Endothelial cell of umbilical vein (primary cell): ENCODE measurements around the gene LRRC17. TPM values are rescaled to one million over a fixed set of nuclear protein-coding genes. Genes with fewer than 3 reads are reported as not detected.

ENCODE experiments used
- BruUV-seq: library from RNA; stranded (reverse); fragments of 400-500 nt; replicated peaks from 2 replicates; lab custom pipeline; 2021; lab: Mats Ljungman, UMichigan
- CTCF ChIA-PET: fragments of 300-600, 350-600 bp; sonication (Branson Sonifier 250); formaldehyde crosslinking; loops from one replicate; lab custom pipeline; 2021; ENCODE audit warnings: antibody characterized with exemption, inconsistent platforms; lab: Charles Lee
- POLR2A ChIA-PET: fragments of 300-600, 350-600 bp; sonication (Branson Sonifier 250); formaldehyde crosslinking; loops from one replicate; lab custom pipeline; 2021; ENCODE audit warnings: antibody characterized with exemption, inconsistent platforms; lab: Charles Lee
- DNase-seq: peaks from one replicate; pipeline ENCODE4 v3.0.0-alpha.2; 2011; ENCODE audit warnings: low read depth, low spot score
- FAIRE-seq: peaks from 2 replicates; lab custom pipeline; 2011; peaks lifted over from hg19 to GRCh38; lab: Jason Lieb, UNC
- H2AFZ ChIP-seq: 2 replicates; pipeline ENCODE4 v1.6.0; 2012; ENCODE audit warnings: low read depth, low read length, control low read depth, inconsistent platforms
- H3K27ac ChIP-seq: 2 replicates; pipeline ENCODE4 v1.5.1; 2011; ENCODE audit warnings: low read depth, mild to moderate bottlenecking, control low read depth, low read length, moderate library complexity; ENCODE audit not compliant: insufficient read depth
- H3K27me3 ChIP-seq, 2 experiments: 2 replicates each; pipeline versions ENCODE4 v1.6.0 to v1.6.1; 2011; ENCODE audit warnings: low read length in 2 of 2, mixed read lengths in 1 of 2; ENCODE audit not compliant: control insufficient read depth in 2 of 2, insufficient read depth in 2 of 2
- H3K36me3 ChIP-seq, 2 experiments: 2 replicates in 1 of 2; 3 replicates in 1 of 2; pipeline ENCODE4 v1.5.1; 2011; ENCODE audit warnings: low read length in 2 of 2, mild to moderate bottlenecking in 1 of 2, moderate library complexity in 1 of 2; ENCODE audit not compliant: control insufficient read depth in 2 of 2, insufficient read depth in 2 of 2; ENCODE audit errors: extremely low read depth in 1 of 2
- H3K4me1 ChIP-seq: 3 replicates; pipeline ENCODE4 v1.5.1; 2011; ENCODE audit warnings: mild to moderate bottlenecking, low read length; ENCODE audit not compliant: control insufficient read depth, insufficient read depth; ENCODE audit errors: extremely low read depth
- H3K4me2 ChIP-seq: 2 replicates; pipeline ENCODE4 v1.6.1; 2011; ENCODE audit warnings: low read length, control low read depth, mixed read lengths; ENCODE audit not compliant: insufficient read depth
- H3K4me3 ChIP-seq, 3 experiments: fragments of 200-600 bp in 1 of 3; sonication (generic), shearing (Covaris generic) in 1 of 3; replicated peaks in 1 of 3; 2 replicates each; pipeline ENCODE4 v1.5.1; 2011 to 2016; ENCODE audit warnings: control low read depth in 3 of 3, low read length in 3 of 3, mild to moderate bottlenecking in 2 of 3, inconsistent platforms in 1 of 3, low read depth in 1 of 3, moderate library complexity in 1 of 3; ENCODE audit not compliant: insufficient read depth in 1 of 3
- H3K79me2 ChIP-seq: 2 replicates; pipeline ENCODE4 v1.6.0; 2012; ENCODE audit warnings: low read length, inconsistent platforms; ENCODE audit not compliant: control insufficient read depth, insufficient read depth
- H3K9ac ChIP-seq: replicated peaks from 2 replicates; pipeline ENCODE3; 2011; ENCODE audit warnings: low read length, control low read depth; ENCODE audit not compliant: insufficient read depth; ENCODE audit errors: extremely low read depth
- H3K9me1 ChIP-seq: replicated peaks from 3 replicates; pipeline ENCODE4 v1.6.0; 2011; ENCODE audit warnings: mild to moderate bottlenecking, low read length; ENCODE audit not compliant: control insufficient read depth, insufficient read depth; ENCODE audit errors: extremely low read depth
- H3K9me3 ChIP-seq: replicated peaks from 2 replicates; pipeline ENCODE4 v1.5.1; 2012; ENCODE audit warnings: low read length, inconsistent platforms; ENCODE audit not compliant: control insufficient read depth, insufficient read depth
- H4K20me1 ChIP-seq: replicated peaks from 2 replicates; pipeline ENCODE3; 2011; ENCODE audit warnings: mild to moderate bottlenecking, low read length; ENCODE audit not compliant: control insufficient read depth, insufficient read depth; ENCODE audit errors: extremely low read depth
- EZH2 ChIP-seq: IDR thresholded peaks from 2 replicates; pipeline ENCODE4 v1.6.1; 2012; ENCODE audit warnings: borderline replicate concordance, low read depth, mild to moderate bottlenecking, moderate library complexity, low read length, inconsistent platforms; ENCODE audit not compliant: severe bottlenecking
- FOS ChIP-seq: IDR thresholded peaks from 2 replicates; pipeline ENCODE4 v1.6.1; 2011; ENCODE audit warnings: mild to moderate bottlenecking, low read length, moderate library complexity, borderline replicate concordance; ENCODE audit not compliant: insufficient read depth
- GATA2 ChIP-seq: IDR thresholded peaks from 2 replicates; pipeline ENCODE4 v1.7.0; 2011; ENCODE audit warnings: low read depth, mild to moderate bottlenecking, moderate library complexity, mixed read lengths, low read length; ENCODE audit not compliant: insufficient read length, insufficient read depth
- JUN ChIP-seq: IDR thresholded peaks from 2 replicates; pipeline ENCODE4 v1.6.1; 2011; ENCODE audit warnings: borderline replicate concordance, low read depth; ENCODE audit not compliant: insufficient read length, insufficient read depth
- MYC ChIP-seq: IDR thresholded peaks from one replicate; pipeline ENCODE4 v1.6.1; 2011; ENCODE audit warnings: mild to moderate bottlenecking, low read depth, low read length
- POLR2A ChIP-seq: IDR thresholded peaks from 2 replicates; pipeline ENCODE4 v1.6.1; 2012; ENCODE audit warnings: low read depth, mild to moderate bottlenecking, control low read depth, low read length
- POLR2AphosphoS5 ChIP-seq: IDR thresholded peaks from 2 replicates; pipeline ENCODE4 v1.6.1; 2012; ENCODE audit warnings: low read depth, mild to moderate bottlenecking, control low read depth, low read length, moderate library complexity; ENCODE audit not compliant: insufficient read depth
- dilution Hi-C: fragments of 300-500 bp; cut with MboI; formaldehyde crosslinking; loops from one replicate; pipeline ENCODE4 v1.15.0; 2019; ENCODE audit warnings: low sequenced_read_pairs; ENCODE audit not compliant: extremely low pct_ligation_motif_present
- intact Hi-C: fragments of 100-400 bp; cut with micrococcal nuclease; formaldehyde crosslinking; loops from one replicate; pipeline ENCODE4 v1.10.0; 2022
- polyA plus RNA-seq, 4 experiments: library from polyadenylated mRNA; depleted of rRNA in 3 of 4; stranded (reverse) in 3 of 4; unstranded in 1 of 4; fragments of >200 nt; gene quantifications; 2 replicates each; pipeline versions ENCODE4 v1.2.1 to v1.2.3, GENCODE V29; 2011 to 2012; ENCODE audit warnings: missing spikeins in 1 of 4
- total RNA-seq: library from RNA; stranded (reverse); gene quantifications from 2 replicates; pipeline ENCODE4 v1.2.3, GENCODE V29; 2021
- TF ChIP-seq, protein P1 (sequence below): IDR thresholded peaks from 2 replicates; pipeline ENCODE4 v1.6.1; 2011; ENCODE audit not compliant: insufficient read depth, insufficient read length
- TF ChIP-seq, protein P2 (sequence below), 2 donors: IDR thresholded peaks; 1 replicate in 1 of 2; 2 replicates in 1 of 2; pipeline ENCODE4 v1.5.1; 2011; ENCODE audit warnings: low read length in 2 of 2, mild to moderate bottlenecking in 2 of 2, moderate library complexity in 2 of 2, control low read depth in 1 of 2, inconsistent platforms in 1 of 2, low read depth in 1 of 2; ENCODE audit not compliant: insufficient read depth in 1 of 2; ENCODE audit errors: extremely low read depth in 1 of 2

The LRRC17 gene
- total and polyA plus RNA-seq, 2 donors (not counting 3 experiments of a cell fraction or from before 2014, with no cell fraction given), result 22.7 to 33.7 TPM

GRCh38 chr7:102874166-102874829, 38.5 kb upstream of the LRRC17 start:
- dilution Hi-C loops (no loop called here), intact Hi-C loops (loop anchor here (1.0 to 2.0 kb wide), 2 partner anchors 99 to 115 kb away; no protein-coding TSS in a partner anchor)
- Histone ChIP-seq H3K79me2 (no peaks in the 10 kb centered on the region), H3K4me2 (peak overlapping the region; percentile 43), H3K4me1 (peaks cover 59% of the 10 kb centered on the region), H3K27me3 (no peaks in the 10 kb centered on the region), H3K9me3 (no peaks in the 10 kb centered on the region), H2AFZ (no peak overlapping the region), H3K9ac (peak overlapping the region; percentile 95), H3K36me3 (no peaks in the 10 kb centered on the region), H4K20me1 (no peaks in the 10 kb centered on the region), H3K4me3 (no peak overlapping the region), H3K9me1 (no peaks in the 10 kb centered on the region), H3K27ac (peak overlapping the region; percentile 98)
- ChIA-PET CTCF (interaction anchor here (0.9 to 5.1 kb wide), 8 partner anchors 16 to 191 kb away, joined by 3 to 62 read pairs (median 6); no protein-coding TSS in a partner anchor), POLR2A (interaction anchor here (0.5 to 0.8 kb wide), 3 partner anchors 97 to 257 kb away, joined by 3 to 4 read pairs (median 3); no protein-coding TSS in a partner anchor)
- TF ChIP-seq MYC (no peak), POLR2A (peak; percentile 23), EZH2 (no peak), GATA2 (peak; percentile 63), JUN (peak; percentile 94), FOS (peak; percentile 94), POLR2AphosphoS5 (peak; percentile 87)
- TF ChIP-seq, protein P1, sequence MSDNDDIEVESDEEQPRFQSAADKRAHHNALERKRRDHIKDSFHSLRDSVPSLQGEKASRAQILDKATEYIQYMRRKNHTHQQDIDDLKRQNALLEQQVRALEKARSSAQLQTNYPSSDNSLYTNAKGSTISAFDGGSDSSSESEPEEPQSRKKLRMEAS, result no peak
- TF ChIP-seq, protein P2, sequence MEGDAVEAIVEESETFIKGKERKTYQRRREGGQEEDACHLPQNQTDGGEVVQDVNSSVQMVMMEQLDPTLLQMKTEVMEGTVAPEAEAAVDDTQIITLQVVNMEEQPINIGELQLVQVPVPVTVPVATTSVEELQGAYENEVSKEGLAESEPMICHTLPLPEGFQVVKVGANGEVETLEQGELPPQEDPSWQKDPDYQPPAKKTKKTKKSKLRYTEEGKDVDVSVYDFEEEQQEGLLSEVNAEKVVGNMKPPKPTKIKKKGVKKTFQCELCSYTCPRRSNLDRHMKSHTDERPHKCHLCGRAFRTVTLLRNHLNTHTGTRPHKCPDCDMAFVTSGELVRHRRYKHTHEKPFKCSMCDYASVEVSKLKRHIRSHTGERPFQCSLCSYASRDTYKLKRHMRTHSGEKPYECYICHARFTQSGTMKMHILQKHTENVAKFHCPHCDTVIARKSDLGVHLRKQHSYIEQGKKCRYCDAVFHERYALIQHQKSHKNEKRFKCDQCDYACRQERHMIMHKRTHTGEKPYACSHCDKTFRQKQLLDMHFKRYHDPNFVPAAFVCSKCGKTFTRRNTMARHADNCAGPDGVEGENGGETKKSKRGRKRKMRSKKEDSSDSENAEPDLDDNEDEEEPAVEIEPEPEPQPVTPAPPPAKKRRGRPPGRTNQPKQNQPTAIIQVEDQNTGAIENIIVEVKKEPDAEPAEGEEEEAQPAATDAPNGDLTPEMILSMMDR (IDR thresholded peaks at IDR 0.05; ENCODE audit: extremely low read depth in 1 of 2, insufficient read depth in 1 of 2, low read depth in 1 of 2, low read length in 2 of 2), result no peak
- FAIRE-seq, result peak; percentile 91
- BruUV-seq, result TSS peak; percentile 35
- peak; percentile 96 for DNase-seq
